HCT116 (cell line): ENCODE data around the gene PTPRCAP.

Experiments
- CTCF ChIP-seq, 3 experiments: fragments of 200-600 bp in 1 of 3; sonication (generic) in 1 of 3; IDR thresholded peaks in 2 of 3; conservative IDR thresholded peaks in 1 of 3; 2 replicates each; pipeline ENCODE4 v1.5.1; 2012 to 2017; ENCODE audit warnings: low read depth in 2 of 3, low read length in 2 of 3, antibody characterized with exemption in 1 of 3, borderline replicate concordance in 1 of 3, control low read depth in 1 of 3, mild to moderate bottlenecking in 1 of 3, mixed read lengths in 1 of 3, mixed run types in 1 of 3, moderate library complexity in 1 of 3; ENCODE audit not compliant: insufficient read depth in 1 of 3
- EZH2 ChIP-seq: fragments of 200-600 bp; sonication (generic); IDR thresholded peaks from 2 replicates; pipeline ENCODE4 v1.6.1; 2017; ENCODE audit warnings: antibody characterized with exemption, mixed run types
- JUND ChIP-seq: IDR thresholded peaks from 2 replicates; pipeline ENCODE4 v1.6.1; 2012
- POLR2A ChIP-seq: IDR thresholded peaks from 2 replicates; pipeline ENCODE4 v1.7.0; 2011; ENCODE audit warnings: borderline replicate concordance; ENCODE audit not compliant: insufficient read depth, insufficient read length; ENCODE audit errors: extremely low read depth
- REST ChIP-seq: IDR thresholded peaks from 2 replicates; pipeline ENCODE4 v1.6.1; 2012; ENCODE audit warnings: low read depth
- SRF ChIP-seq: IDR thresholded peaks from 2 replicates; pipeline ENCODE4 v1.6.1; 2012; ENCODE audit warnings: low read depth
- TCF7L2 ChIP-seq: IDR thresholded peaks from 2 replicates; pipeline ENCODE4 v1.7.0; 2011; ENCODE audit warnings: borderline replicate concordance, inconsistent platforms; ENCODE audit not compliant: insufficient read depth, insufficient read length; ENCODE audit errors: extremely low read depth

GRCh38 chr11:67404515-67405195 is 32.8 kb downstream of the PTPRCAP start:
- no peak for TF ChIP-seq REST
- TF ChIP-seq JUND, result no peak
- TF ChIP-seq POLR2A, result no peak
- TF ChIP-seq EZH2, result no peak
- TF ChIP-seq CTCF (IDR thresholded peaks at IDR 0.05 in 2 of 3, conservative IDR thresholded peaks at IDR 0.05 in 1 of 3; ENCODE audit: borderline replicate concordance in 1 of 3, insufficient read depth in 1 of 3, low read depth in 2 of 3, low read length in 2 of 3), result no peak
- no peak for TF ChIP-seq SRF
- TF ChIP-seq TCF7L2, result no peak
